GM19099 (cell line): ENCODE results near the gene RGS19.

Experiments
- POLR2A ChIP-seq: IDR thresholded peaks from 3 replicates; pipeline ENCODE4 v1.6.1; 2011; ENCODE audit warnings: low read depth; ENCODE audit not compliant: insufficient read length; ENCODE audit errors: extremely low read depth

The RGS19 gene

GRCh38 chr20:64065062-64065973 is 14.0 kb downstream of the RGS19 start:
- TF ChIP-seq POLR2A = no peak

GRCh38 chr20:64064145-64064698 is 15.1 kb downstream of the RGS19 start:
- no peak for TF ChIP-seq POLR2A

- no peak for TF ChIP-seq POLR2A
These were observed 15.8 kb downstream of the RGS19 start for GRCh38 chr20:64063389-64064144.

GRCh38 chr20:64062596-64063388 is 16.5 kb downstream of the RGS19 start, which contains the start of gene TCEA2:
TCEA2 (plus strand) TSS chr20:64063198; CDS start chr20:64063313, 115 bp downstream.
- peak; percentile 68 for TF ChIP-seq POLR2A

- TF ChIP-seq POLR2A = no peak
These were observed 17.1 kb downstream of the RGS19 start for GRCh38 chr20:64062276-64062595.

- TF ChIP-seq POLR2A = no peak
These were observed 20.8 kb downstream of the RGS19 start for GRCh38 chr20:64058536-64058935.

- TF ChIP-seq POLR2A = no peak
These were observed 21.5 kb downstream of the RGS19 start for GRCh38 chr20:64057628-64058498.

GRCh38 chr20:64056889-64057627 is 22.3 kb downstream of the RGS19 start:
- TF ChIP-seq POLR2A = peak; percentile 40

- no peak for TF ChIP-seq POLR2A
These were observed 22.8 kb downstream of the RGS19 start for GRCh38 chr20:64056639-64056888.

- no peak for TF ChIP-seq POLR2A
These were observed 23.3 kb downstream of the RGS19 start for GRCh38 chr20:64055893-64056638.

GRCh38 chr20:64055396-64055892 is 23.9 kb downstream of the RGS19 start:
- TF ChIP-seq POLR2A = no peak

- no peak for TF ChIP-seq POLR2A
These were observed 25.3 kb downstream of the RGS19 start for GRCh38 chr20:64053841-64054661.
